HEK293 (cell line): ENCODE measurements around the gene CHI3L1.

Experiments used
- CTCF ChIP-seq: fragments of 450-650 bp; formaldehyde crosslinking; IDR thresholded peaks from 2 replicates; pipeline ENCODE4 v1.5.1; 2016; ENCODE audit warnings: missing biosample characterization, missing genetic modification characterization
- REST ChIP-seq: fragments of 450-650 bp; formaldehyde crosslinking; IDR thresholded peaks from 2 replicates; pipeline ENCODE4 v1.5.1; 2016; ENCODE audit warnings: missing biosample characterization, missing genetic modification characterization
- SCRT1 ChIP-seq: fragments of 450-650 bp; formaldehyde crosslinking; IDR thresholded peaks from 2 replicates; pipeline ENCODE4 v1.5.1; 2016; ENCODE audit warnings: missing biosample characterization, missing genetic modification characterization, borderline replicate concordance
- ZBTB49 ChIP-seq: fragments of 450-650 bp; formaldehyde crosslinking; IDR thresholded peaks from 2 replicates; pipeline ENCODE4 v1.5.1; 2016; ENCODE audit warnings: missing biosample characterization, missing genetic modification characterization, low read depth
- ZNF146 ChIP-seq: fragments of 450-650 bp; formaldehyde crosslinking; IDR thresholded peaks from 2 replicates; pipeline ENCODE4 v1.5.1; 2016; ENCODE audit warnings: missing biosample characterization, missing genetic modification characterization
- ZNF202 ChIP-seq: fragments of 450-650 bp; formaldehyde crosslinking; IDR thresholded peaks from 2 replicates; pipeline ENCODE4 v1.5.1; 2016; ENCODE audit warnings: missing biosample characterization, missing genetic modification characterization, borderline replicate concordance
- ZNF549 ChIP-seq: fragments of 450-650 bp; IDR thresholded peaks from 2 replicates; pipeline ENCODE4 v1.5.1; 2018; ENCODE audit warnings: missing biosample characterization, missing genetic modification characterization, mild to moderate bottlenecking, inconsistent platforms, moderate library complexity
- ZNF654 ChIP-seq: fragments of 450-650 bp; formaldehyde crosslinking; IDR thresholded peaks from 2 replicates; pipeline ENCODE4 v1.5.1; 2016; ENCODE audit warnings: low read depth, missing biosample characterization, missing genetic modification characterization
- ZNF692 ChIP-seq: fragments of 450-650 bp; formaldehyde crosslinking; IDR thresholded peaks from 2 replicates; pipeline ENCODE4 v1.5.1; 2016; ENCODE audit warnings: missing biosample characterization, missing genetic modification characterization
- ZNF747 ChIP-seq: fragments of 450-650 bp; formaldehyde crosslinking; IDR thresholded peaks from 2 replicates; pipeline ENCODE4 v1.5.1; 2016; ENCODE audit warnings: missing biosample characterization, missing genetic modification characterization

- TF ChIP-seq CTCF (tag by site-specific recombination) (no peak), ZNF692 (tag by site-specific recombination) (no peak), ZNF747 (no peak), REST (tag by site-specific recombination) (no peak), SCRT1 (tag by site-specific recombination) (no peak), ZBTB49 (tag by site-specific recombination) (no peak), ZNF146 (no peak), ZNF549 (no peak), ZNF202 (no peak), ZNF654 (no peak)
Measured at GRCh38 chr1:203163891-203164635, 22.4 kb downstream of the CHI3L1 start.
